Neural progenitor cell (in vitro differentiated cells): Measurements from ENCODE around the gene PROB1. TPM values are rescaled to one million over a fixed set of nuclear protein-coding genes. Genes with fewer than 3 reads are reported as not detected.

ENCODE experiments used
- DNase-seq: peaks from one replicate; pipeline ENCODE4 v3.0.0-alpha.2; 2016; ENCODE audit warnings: low spot score
- H2AFZ ChIP-seq: fragments of 200-600 bp; sonication (generic); replicated peaks from 2 replicates; pipeline ENCODE4 v1.6.1; 2016; ENCODE audit warnings: antibody characterized with exemption
- H3F3A ChIP-seq: fragments of 200-600 bp; sonication (generic); 2 replicates; pipeline ENCODE4 v1.6.1; 2016; ENCODE audit warnings: antibody characterized with exemption, low read depth
- H3K27ac ChIP-seq: fragments of 200-600 bp; sonication (generic); 2 replicates; pipeline ENCODE4 v1.5.1; 2016; ENCODE audit warnings: mild to moderate bottlenecking
- H3K27me3 ChIP-seq: fragments of 200-600 bp; sonication (generic); 2 replicates; pipeline ENCODE4 v1.6.1; 2016; ENCODE audit warnings: mild to moderate bottlenecking, moderate library complexity
- H3K36me3 ChIP-seq: fragments of 200-600 bp; sonication (generic); 2 replicates; pipeline ENCODE4 v1.5.1; 2016
- H3K4me1 ChIP-seq: fragments of 200-600 bp; sonication (generic); 2 replicates; pipeline ENCODE4 v1.6.1; 2016; ENCODE audit warnings: mixed run types
- H3K4me2 ChIP-seq: fragments of 200-600 bp; sonication (generic); 2 replicates; pipeline ENCODE4 v1.6.1; 2016
- H3K4me3 ChIP-seq: fragments of 200-600 bp; sonication (generic); 2 replicates; pipeline ENCODE4 v1.5.1; 2016
- H3K79me2 ChIP-seq: fragments of 200-600 bp; sonication (generic); 2 replicates; pipeline ENCODE4 v1.6.1; 2016; ENCODE audit warnings: low read depth
- H3K9ac ChIP-seq: fragments of 200-600 bp; sonication (generic); 2 replicates; pipeline ENCODE4 v1.6.1; 2016
- H3K9me3 ChIP-seq: fragments of 200-600 bp; sonication (generic); 2 replicates; pipeline ENCODE4 v1.5.1; 2016; ENCODE audit warnings: low read depth
- H4K20me1 ChIP-seq: fragments of 200-600 bp; sonication (generic); 2 replicates; pipeline ENCODE4 v1.6.1; 2016; ENCODE audit warnings: low read depth
- H3K27ac Mint-ChIP-seq: 3 replicates; pipeline ENCODE4 v1.8.0; 2021; ENCODE audit warnings: mixed read lengths
- H3K27me3 Mint-ChIP-seq: 2 replicates; pipeline ENCODE4 v1.8.0; 2022; ENCODE audit warnings: low read depth, mild to moderate bottlenecking, inconsistent platforms, moderate library complexity, mixed read lengths; ENCODE audit not compliant: insufficient read depth
- H3K36me3 Mint-ChIP-seq: 3 replicates; pipeline ENCODE4 v1.8.0; 2021; ENCODE audit warnings: mixed read lengths
- H3K4me1 Mint-ChIP-seq: 3 replicates; pipeline ENCODE4 v1.8.0; 2021; ENCODE audit warnings: mixed read lengths
- H3K4me3 Mint-ChIP-seq: 3 replicates; pipeline ENCODE4 v1.8.0; 2021; ENCODE audit warnings: mild to moderate bottlenecking, moderate library complexity, mixed read lengths
- H3K9me3 Mint-ChIP-seq: 3 replicates; pipeline ENCODE4 v1.8.0; 2020; ENCODE audit warnings: mixed read lengths
- EZH2 ChIP-seq: fragments of 200-600 bp; sonication (generic); IDR thresholded peaks from 2 replicates; pipeline ENCODE4 v1.6.1; 2017; ENCODE audit warnings: antibody characterized with exemption, mild to moderate bottlenecking, moderate library complexity
- EZH2phosphoT487 ChIP-seq: fragments of 200-600 bp; sonication (generic); IDR thresholded peaks from 2 replicates; pipeline ENCODE4 v1.6.1; 2017; ENCODE audit warnings: antibody characterized with exemption
- total RNA-seq: library from RNA; depleted of rRNA; stranded (reverse); fragments of >200 nt; gene quantifications from 2 replicates; pipeline ENCODE4 v1.2.3, GENCODE V29; 2015; ENCODE audit warnings: low replicate concordance
- TF ChIP-seq, protein P1 (sequence below): fragments of 200-600 bp; sonication (generic); IDR thresholded peaks from 2 replicates; pipeline ENCODE4 v1.5.1; 2017; ENCODE audit warnings: antibody characterized with exemption, mild to moderate bottlenecking

Gene PROB1
- total RNA-seq, 1 donor from 2014 or later = 0.67 TPM

DNA sequence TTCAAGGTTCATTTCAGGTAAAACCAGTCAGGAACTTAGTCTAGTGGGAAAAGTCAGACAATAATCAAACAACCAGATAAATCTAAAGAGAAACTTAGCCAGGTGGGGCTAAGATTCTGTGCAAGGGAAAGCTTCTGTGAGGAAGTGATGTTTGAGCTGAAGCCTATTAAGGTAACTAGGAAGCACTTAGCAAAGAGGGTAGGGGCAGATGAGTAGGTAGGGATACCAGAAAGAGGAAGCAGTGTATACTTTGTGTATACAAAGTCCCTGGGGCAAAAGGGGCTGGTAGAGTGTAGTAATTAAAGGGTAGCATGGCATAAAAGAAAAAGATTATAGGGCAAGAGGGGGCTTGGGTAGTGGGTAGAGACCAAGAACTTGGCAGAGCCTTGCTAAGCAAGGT is 12.6 kb upstream of the PROB1 start:
- H3K4me3 ChIP-seq = no peak overlapping the region
- no peak overlapping the region for H3K4me2 ChIP-seq
- TF ChIP-seq, protein P1, sequence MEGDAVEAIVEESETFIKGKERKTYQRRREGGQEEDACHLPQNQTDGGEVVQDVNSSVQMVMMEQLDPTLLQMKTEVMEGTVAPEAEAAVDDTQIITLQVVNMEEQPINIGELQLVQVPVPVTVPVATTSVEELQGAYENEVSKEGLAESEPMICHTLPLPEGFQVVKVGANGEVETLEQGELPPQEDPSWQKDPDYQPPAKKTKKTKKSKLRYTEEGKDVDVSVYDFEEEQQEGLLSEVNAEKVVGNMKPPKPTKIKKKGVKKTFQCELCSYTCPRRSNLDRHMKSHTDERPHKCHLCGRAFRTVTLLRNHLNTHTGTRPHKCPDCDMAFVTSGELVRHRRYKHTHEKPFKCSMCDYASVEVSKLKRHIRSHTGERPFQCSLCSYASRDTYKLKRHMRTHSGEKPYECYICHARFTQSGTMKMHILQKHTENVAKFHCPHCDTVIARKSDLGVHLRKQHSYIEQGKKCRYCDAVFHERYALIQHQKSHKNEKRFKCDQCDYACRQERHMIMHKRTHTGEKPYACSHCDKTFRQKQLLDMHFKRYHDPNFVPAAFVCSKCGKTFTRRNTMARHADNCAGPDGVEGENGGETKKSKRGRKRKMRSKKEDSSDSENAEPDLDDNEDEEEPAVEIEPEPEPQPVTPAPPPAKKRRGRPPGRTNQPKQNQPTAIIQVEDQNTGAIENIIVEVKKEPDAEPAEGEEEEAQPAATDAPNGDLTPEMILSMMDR = no peak
- TF ChIP-seq EZH2 = no peak
- no peak for TF ChIP-seq EZH2phosphoT487
- peaks cover 30% of the 10 kb centered on the region for H3F3A ChIP-seq
- no peak for DNase-seq
- H3K27me3 ChIP-seq = no peaks in the 10 kb centered on the region
- H3K9me3 Mint-ChIP-seq = no peaks in the 10 kb centered on the region
- H3K27me3 Mint-ChIP-seq = no peaks in the 10 kb centered on the region
- no peaks in the 10 kb centered on the region for H4K20me1 ChIP-seq
- peaks cover 26% of the 10 kb centered on the region for H3K4me1 Mint-ChIP-seq
- no peaks in the 10 kb centered on the region for H3K79me2 ChIP-seq
- no peaks in the 10 kb centered on the region for H3K36me3 Mint-ChIP-seq
- no peak overlapping the region for H3K27ac Mint-ChIP-seq
- H3K27ac ChIP-seq = no peak overlapping the region
- H3K4me3 Mint-ChIP-seq = no peak overlapping the region
- no peaks in the 10 kb centered on the region for H3K9me3 ChIP-seq
- H3K36me3 ChIP-seq = no peaks in the 10 kb centered on the region
- H3K9ac ChIP-seq = no peak overlapping the region
- H3K4me1 ChIP-seq = peaks cover 6% of the 10 kb centered on the region
- no peak overlapping the region for H2AFZ ChIP-seq

DNA sequence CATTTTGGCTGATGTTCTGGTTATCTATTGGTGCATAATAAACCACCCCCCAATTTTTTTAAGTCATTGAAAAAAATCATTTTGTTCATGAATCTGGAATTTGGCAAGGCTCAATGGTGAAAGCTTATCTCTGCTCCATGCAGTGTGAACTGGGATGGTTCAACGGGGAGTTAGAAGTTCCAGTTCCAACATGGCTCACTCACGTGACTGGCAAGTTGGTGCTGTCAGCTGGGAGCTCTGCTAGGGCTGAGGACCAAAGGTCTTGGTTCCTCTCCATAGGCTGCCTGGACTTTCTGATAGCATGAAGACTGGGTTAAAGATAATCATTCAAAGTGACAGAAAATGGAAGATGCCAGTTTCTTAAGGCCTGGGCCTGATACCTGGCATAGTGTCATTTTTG is 12.1 kb upstream of the PROB1 start:
- Mint-ChIP-seq H3K9me3 (no peaks in the 10 kb centered on the region), H3K27ac (no peak overlapping the region), H3K4me3 (no peak overlapping the region), H3K4me1 (peaks cover 29% of the 10 kb centered on the region), H3K27me3 (no peaks in the 10 kb centered on the region), H3K36me3 (no peaks in the 10 kb centered on the region)
- Histone ChIP-seq H3K4me1 (peaks cover 6% of the 10 kb centered on the region), H3K9me3 (no peaks in the 10 kb centered on the region), H4K20me1 (no peaks in the 10 kb centered on the region), H3F3A (peaks cover 31% of the 10 kb centered on the region), H3K36me3 (no peaks in the 10 kb centered on the region), H3K27ac (no peak overlapping the region), H3K27me3 (no peaks in the 10 kb centered on the region), H3K4me3 (no peak overlapping the region), H3K4me2 (no peak overlapping the region), H2AFZ (no peak overlapping the region), H3K79me2 (no peaks in the 10 kb centered on the region), H3K9ac (no peak overlapping the region)
- no peak for DNase-seq
- TF ChIP-seq, protein P1 = no peak

DNA sequence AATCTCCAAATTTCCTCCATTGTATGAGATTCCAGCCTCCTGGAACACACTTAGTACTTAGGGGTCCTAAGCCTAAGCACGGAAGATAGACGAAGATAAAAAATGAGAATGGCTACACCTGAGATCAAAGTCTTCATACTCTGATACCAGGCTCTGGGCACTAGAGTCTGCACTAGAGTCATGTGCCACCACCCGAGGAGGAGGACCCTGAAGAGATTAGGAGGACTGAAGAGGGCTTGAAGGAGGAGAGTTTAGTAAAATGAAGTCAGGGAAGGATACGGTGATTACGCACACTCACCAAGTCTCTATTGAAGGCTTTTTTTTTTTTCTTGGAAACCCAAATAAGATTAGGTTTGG is 9.6 kb upstream of the PROB1 start:
- H3K4me2 ChIP-seq = peak overlapping the region; percentile 83
- H2AFZ ChIP-seq = peak overlapping the region; percentile 88
- no peaks in the 10 kb centered on the region for H3K36me3 ChIP-seq
- peaks cover 1% of the 10 kb centered on the region for H3K36me3 Mint-ChIP-seq
- no peaks in the 10 kb centered on the region for H3K27me3 Mint-ChIP-seq
- peak overlapping the region; percentile 86 for H3K27ac ChIP-seq
- H3K4me3 ChIP-seq = peak overlapping the region; percentile 59
- peaks cover 29% of the 10 kb centered on the region for H3K4me1 Mint-ChIP-seq
- TF ChIP-seq EZH2 (no peak), EZH2phosphoT487 (no peak)
- TF ChIP-seq, protein P1 = no peak
- H3K4me3 Mint-ChIP-seq = peak overlapping the region; percentile 95
- H3K9me3 ChIP-seq = no peaks in the 10 kb centered on the region
- no peak overlapping the region for H3K9ac ChIP-seq
- peaks cover 6% of the 10 kb centered on the region for H3K4me1 ChIP-seq
- H3K27ac Mint-ChIP-seq = peak overlapping the region; percentile 100
- H3K9me3 Mint-ChIP-seq = no peaks in the 10 kb centered on the region
- peaks cover 24% of the 10 kb centered on the region for H3F3A ChIP-seq
- H4K20me1 ChIP-seq = no peaks in the 10 kb centered on the region
- no peaks in the 10 kb centered on the region for H3K79me2 ChIP-seq
- DNase-seq = no peak
- no peaks in the 10 kb centered on the region for H3K27me3 ChIP-seq
